ENCODE measurements around the gene MRPS9.

The MRPS9 gene

DNA sequence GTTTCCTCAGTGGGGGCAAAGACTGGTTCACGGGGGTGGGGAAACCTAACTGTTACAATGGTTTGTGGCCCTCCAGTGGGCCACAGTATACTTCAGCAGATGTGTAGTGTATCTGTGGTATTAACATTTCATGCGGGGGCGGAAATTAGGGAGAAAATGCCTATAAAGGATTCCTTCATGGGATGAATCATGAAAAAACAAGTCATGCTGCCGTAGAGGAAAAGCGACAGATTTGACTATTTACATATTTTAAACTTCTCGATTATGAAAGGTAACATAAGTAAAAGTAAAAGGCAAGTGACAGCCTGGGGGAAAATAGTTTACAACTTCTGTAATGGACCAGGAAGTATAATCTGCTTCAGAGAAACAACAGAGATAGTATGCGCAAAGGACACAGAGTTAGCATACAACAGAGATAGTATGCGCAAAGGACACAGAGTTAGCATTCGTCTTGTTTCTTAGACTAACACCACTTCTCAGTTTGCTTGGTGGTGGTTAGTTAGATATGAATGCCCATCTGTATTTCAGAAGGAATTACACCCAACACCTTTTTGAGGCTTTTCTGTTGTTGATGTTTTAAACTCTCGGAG is 41.1 kb downstream of the MRPS9 start:
- DNase-seq (ENCODE audit: low read depth in 2 of 2), result no peak

DNA sequence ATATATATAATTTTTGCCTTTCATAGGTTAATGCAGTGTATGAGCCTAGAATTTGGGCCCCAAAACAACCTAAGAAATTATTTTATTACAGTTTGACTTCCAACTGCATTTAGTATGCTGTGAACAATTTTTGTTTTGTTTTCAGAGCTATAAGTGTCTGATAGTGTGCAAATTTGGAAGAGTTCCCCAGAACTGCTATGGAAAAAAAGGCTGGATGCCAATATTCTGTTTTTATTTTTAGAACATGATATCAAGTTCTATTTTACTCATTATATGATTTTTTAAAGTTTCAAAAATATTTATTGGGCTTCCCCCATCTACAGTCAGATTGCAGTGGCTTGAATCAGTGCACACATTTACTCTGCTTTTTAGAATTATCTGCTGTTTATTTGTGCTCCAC is 42.6 kb downstream of the MRPS9 start:
- DNase-seq (ENCODE audit: low read depth in 2 of 2), result no peak

DNA sequence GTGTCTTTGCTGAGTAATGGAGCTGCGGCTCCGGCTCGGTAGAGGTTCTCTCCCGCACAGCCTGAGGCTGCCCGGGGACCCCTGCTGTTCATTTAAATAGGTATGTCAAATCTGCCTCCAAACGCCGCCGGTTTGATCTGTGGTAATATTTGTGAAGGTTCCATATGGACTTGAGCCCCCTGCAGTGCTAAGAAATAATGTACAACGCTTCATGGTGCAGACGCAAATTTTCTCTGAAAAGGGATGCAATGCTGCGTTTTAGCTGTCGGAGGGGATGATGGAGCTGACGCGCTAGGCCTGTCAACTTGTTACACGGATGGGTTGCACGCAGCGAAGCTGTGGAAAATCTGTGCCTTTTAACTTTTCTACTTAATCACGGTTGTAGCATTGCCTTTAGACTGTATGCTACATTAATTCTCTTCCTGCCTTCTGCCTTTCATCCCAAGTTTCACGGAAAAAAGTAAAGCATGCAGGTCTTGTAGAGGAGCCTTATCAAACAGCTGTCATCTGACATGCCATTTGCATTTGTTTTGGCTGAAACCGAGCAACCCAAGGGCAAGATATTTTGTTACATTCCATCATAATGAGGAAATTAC is 43.2 kb downstream of the MRPS9 start:
- DNase-seq (ENCODE audit: low read depth in 2 of 2), result no peak

GRCh38 chr2:105082107-105082506 is 44.2 kb downstream of the MRPS9 start:
- DNase-seq (ENCODE audit: low read depth in 2 of 2), result no peak

DNA sequence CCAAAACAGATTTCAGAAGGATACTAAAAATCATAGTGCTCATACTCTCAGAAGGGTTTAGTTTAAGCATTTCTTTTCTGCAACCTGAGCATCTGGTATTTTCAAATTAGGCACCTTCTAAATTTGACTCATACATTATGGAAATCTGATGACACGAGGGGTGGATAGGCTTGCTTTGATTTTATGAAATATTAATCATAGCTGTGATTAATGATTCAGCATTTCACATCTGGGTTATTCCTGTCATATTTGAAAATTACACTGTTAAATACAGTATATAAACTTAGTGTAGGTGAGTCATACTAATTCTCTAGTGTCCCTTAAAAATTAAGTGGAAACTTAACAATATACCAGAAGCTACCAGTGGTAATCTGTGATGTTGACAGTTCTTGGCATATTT is 47.7 kb downstream of the MRPS9 start:
- no peak for DNase-seq (ENCODE audit: low read depth in 2 of 2)

DNA sequence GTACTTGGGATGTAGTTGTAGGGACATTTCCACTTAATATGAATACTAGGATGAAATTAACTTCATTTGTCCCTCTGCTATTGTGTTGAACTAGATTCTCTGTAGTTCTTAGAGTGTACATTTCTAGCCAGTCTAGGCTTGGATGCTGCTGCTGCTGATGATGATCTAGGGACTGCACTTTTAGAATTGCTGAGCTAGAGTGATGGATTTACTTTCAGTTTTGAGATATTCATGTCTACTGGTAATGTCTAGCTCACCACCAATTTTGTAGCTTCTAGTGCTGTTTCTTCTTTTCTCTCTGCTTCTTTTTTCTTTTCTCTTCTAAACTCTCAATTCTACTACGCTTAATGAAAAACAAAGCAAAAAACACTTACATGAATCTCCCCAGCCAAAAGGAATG is 49.4 kb downstream of the MRPS9 start:
- DNase-seq (ENCODE audit: low read depth in 2 of 2), result no peak

DNA sequence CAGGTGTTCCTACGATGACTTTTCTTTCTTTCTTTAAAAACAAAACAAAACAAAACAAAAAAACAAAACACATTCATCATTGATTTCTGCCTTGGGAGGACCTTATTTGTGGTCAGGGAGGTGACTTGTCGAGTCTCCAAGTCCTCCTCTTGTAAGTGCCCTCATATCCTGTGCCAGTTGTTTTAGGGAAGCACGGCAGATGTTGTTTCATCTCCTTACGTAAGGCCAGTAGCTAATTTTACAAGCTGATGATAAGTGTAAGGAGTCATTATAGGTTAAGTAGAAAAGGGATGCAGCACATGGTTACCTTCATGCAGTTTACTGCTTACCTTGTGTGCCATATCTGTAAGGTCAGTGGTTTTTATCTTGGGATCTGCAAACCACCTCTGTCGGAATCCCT is 52.2 kb downstream of the MRPS9 start:
- no peak for DNase-seq (ENCODE audit: low read depth in 2 of 2)

DNA sequence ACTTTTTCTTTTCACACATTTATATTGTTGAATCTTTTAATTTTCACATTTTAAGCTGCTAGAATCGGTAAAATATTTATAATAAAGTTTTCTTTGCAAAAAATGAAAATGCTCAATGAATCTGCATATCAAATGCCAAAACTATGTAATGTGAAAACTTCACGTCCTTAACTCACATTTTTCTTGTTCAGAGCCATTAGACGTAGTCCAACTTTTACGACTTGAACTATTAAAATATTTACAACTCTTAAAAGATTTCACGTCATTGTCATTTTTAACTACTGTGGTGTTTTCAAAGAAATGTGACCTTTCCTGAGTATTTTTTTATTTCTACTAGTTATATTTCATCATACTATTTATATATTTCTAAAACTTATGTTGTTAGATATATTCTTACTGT is 54.9 kb downstream of the MRPS9 start:
- no peak for DNase-seq (ENCODE audit: low read depth in 2 of 2)

DNA sequence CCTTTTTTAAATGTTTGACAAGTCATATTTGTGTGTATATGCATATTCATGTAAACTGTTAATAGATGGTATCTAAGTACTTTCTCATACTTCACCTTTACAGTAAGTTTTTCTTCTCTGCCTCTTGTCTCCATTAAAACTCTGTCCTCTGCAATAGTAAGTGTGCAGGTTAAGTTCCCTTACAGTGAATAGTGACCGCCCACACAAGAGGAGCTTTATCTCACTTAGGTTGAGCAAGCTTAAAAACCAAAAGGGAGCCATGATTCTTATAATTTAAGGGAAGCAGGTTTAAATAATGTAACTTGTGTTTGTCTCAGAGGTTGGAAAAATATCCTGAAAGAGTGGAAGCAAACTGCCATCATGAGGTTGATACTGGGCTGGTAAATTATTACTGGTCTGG is 61.3 kb downstream of the MRPS9 start:
- no peak for DNase-seq (ENCODE audit: low read depth in 2 of 2)

DNA sequence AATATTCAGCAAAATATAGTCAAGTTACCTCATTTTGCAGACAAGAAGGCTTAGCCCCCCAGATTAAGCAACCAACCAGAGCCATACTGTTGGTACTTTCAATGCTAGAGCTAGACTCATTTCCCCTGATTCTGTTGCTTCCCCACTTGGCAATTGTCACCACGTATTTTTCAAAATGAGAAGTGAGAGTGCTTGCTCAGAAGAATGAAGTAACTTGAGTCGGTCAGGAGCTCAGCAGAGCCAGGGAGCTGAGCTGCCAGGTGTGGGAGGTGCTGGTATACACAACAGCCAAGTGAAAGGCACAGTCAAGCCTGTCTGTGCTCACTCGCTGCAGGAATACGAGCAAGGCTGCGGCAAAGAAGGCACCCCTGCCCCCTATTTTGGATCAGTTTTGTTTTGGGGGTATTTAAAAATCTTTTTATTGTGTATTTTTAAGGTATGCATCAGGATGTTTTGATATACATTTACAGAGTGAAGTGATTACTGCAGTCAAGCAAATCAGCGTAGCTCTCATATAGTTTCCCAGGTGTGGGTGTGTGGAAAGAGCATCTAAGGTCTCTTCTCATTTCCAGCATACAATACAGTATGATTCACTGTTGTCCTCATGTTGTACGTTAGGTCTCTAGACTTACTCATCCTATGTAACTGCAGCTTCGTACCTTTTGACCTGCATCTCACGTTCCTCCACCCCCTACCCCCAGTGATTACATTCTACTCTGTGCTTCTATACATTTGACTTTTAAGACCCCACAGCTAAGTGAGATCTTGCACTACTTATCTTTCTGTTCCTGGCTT is 62.4 kb downstream of the MRPS9 start:
- no peak for DNase-seq (ENCODE audit: low read depth in 2 of 2)

DNA sequence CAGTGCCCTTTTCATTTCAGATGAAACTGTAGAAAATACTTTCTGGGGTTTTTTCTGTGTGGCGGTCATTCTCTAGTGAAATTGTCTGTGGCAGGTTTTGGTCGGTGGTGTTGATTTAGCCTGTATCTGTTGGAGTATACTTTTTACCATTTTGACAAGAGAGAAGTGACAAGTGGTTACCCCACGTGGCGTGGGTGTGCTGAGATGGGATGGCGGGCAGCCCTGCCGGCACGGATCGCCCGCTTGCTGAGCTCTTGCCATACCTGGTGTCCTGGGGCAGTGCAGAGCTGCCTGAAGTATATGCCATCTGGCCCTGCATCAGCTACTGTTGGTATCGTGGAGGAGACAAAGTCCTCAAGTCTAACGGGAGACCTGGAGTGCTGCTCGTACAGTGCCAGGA is 64.1 kb downstream of the MRPS9 start:
- no peak for DNase-seq (ENCODE audit: low read depth in 2 of 2)

DNA sequence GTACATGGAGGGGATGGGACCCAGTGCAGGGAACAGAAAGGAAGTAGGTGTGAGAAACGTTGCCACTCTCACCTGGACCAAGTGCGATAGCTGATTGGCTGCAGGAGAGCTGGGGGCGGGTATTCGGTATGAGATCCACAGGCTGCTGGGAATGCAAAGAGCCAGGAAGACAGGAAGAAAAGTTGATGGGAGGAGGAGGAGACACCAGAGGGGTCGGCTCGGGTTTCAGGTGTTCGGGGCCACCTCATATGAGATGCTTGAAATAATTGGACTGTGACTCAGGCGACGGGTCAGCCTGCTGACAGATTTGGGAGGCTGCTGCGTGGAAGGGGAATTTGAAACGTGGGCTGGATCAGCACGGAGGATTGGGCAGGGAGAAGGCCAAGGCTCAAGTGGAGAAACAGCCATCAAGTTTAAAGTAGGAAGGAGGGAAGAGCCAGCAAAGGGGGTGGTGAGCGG is 65.1 kb downstream of the MRPS9 start:
- DNase-seq (ENCODE audit: low read depth in 2 of 2), result no peak

- DNase-seq (ENCODE audit: low read depth in 2 of 2), result no peak
Observed at GRCh38 chr2:105103481-105103880, 65.6 kb downstream of the MRPS9 start.

GRCh38 chr2:105104208-105104731 is 66.4 kb downstream of the MRPS9 start:
- DNase-seq (ENCODE audit: low read depth in 2 of 2), result no peak

DNA sequence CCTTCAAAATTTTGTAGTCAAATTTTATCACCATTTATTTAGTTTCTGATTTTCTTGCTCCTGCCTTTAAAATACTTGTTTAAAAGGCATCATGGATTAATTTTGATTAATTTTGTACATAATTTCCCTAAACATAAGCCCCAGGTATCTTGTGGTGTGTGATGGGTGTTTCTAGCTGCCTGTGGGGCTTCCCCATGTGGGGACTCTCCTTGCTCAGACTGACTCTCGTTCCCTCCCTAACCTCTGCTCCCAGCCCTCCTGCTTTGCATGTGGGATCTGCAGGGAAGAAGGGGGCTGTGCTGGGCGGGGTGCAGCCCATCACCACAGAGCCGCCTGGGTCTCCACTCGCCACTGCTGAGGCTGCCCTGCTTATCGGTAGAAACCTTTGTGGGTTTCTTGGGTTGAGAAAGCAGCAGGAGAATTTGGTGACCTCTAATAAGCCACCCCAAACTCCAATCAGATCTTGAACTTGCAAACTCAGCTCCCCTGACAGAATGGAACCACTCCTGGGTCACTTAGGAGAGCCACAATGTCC is 72.5 kb downstream of the MRPS9 start:
- DNase-seq (ENCODE audit: low read depth in 2 of 2), result no peak

DNA sequence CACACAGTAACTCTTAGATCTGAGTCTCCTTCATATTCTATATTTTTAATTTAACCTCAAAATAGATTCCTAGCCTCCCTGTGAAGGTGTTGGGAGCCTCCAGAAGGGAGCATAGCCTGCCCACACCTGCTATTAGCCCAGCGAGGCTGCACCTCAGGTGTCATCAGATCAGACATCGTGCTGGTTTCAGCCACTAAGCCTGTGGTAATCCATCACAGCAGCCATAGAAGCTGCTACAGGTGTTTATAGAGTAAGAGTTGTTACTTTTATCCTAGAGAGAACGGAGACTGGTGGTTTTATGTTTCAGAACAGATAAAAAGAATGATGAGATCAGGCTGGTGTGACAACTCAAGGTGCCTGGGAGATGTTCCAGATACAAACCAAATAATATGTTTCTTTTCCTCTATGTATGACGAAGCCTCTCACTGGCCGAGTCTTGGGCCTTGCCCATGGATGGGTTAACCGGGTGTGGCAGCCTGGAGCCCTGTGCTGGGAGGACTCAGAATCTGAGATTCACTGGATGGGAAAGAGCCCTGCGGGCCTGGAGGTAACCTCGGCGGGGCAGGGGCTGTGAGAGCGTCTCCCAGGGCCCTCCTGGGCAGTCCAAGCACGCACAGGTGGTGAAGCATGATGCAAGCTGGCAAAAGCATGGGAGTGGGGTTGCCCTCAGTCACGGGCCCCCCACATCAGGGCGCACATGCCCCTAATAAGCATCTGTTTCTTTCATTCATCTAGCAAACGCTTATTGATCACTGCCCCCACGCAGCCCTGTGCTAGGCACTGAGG is 73.7 kb downstream of the MRPS9 start:
- no peak for DNase-seq (ENCODE audit: low read depth in 2 of 2)

DNA sequence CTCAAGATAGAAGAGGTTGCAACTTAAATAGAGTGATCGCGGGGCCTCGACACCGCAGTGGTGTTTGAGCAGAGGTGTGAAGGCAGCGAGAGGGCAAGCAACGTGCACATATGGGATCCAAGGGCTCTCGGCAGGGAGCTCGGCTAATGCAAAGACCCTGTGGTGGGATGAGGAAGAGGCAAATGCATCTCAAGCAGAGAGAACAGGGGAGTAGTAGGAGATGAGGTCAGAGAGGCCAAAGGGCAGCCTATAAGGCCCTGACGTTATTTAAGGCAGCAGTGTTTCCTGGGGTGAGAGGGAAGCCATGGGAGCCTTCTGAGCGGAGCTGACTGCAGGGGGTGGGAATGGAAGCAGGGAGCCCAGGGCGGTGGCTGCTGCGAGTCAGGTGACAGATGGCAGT is 74.5 kb downstream of the MRPS9 start:
- DNase-seq (ENCODE audit: low read depth in 2 of 2), result no peak

GRCh38 chr2:105113616-105114291 is 75.9 kb downstream of the MRPS9 start:
- no peak for DNase-seq (ENCODE audit: low read depth in 2 of 2)

- DNase-seq (ENCODE audit: low read depth in 2 of 2), result no peak
Observed at GRCh38 chr2:105114551-105114950, 76.7 kb downstream of the MRPS9 start.

DNA sequence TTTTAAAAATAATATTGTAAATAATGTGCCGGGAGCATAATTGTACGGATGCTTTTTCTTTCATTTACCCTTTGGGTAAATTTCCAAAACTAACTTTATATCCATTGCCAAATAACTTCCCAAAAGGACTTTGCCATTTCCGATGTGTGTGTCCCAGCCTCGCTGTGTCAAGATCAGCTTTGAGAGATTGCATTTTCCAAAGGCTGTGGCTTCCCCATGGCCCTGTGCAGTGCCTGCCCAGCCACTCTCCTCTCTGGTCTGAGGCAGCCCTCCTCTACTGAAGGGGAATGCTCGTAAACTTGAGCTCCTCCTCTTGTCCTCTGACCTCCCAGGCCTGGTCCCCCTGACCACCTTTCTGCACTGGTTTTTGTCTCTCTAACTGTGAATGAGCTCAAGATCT is 78.5 kb downstream of the MRPS9 start:
- no peak for DNase-seq (ENCODE audit: low read depth in 2 of 2)

DNA sequence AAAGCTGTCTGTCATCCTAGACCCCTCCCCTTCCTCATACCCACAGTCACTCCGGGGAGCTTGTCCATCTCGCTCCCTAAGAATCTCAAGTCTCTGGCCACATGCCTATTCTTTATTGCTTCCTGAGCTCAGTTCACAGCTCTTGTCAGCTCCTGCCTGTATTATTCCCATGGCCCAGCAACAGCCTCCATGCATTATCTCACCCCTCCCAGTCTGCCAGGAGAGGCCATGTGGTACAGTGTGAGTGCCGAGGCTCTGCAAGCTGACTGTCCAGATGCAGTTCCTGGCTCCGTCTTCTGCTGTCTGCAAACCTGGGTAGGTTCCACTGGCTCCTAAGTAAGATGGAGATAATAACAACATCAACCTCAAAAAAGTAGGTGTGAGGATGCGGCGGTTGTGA is 79.7 kb downstream of the MRPS9 start:
- DNase-seq (ENCODE audit: low read depth in 2 of 2), result no peak
